Measurements from ENCODE around the gene USP8.
"Not testable (repeated sequence)": the region's sequence is repeated elsewhere in the genome, so short reads cannot be mapped to it uniquely, and the experiment has no call there.

Gene USP8

GRCh38 chr15:50452927-50453326, 28.7 kb downstream of the USP8 start:
- DNase-seq = no peak

GRCh38 chr15:50458348-50459112, 34.3 kb downstream of the USP8 start:
- DNase-seq = no peak

- DNase-seq = no peak
These were observed 39.5 kb downstream of the USP8 start for GRCh38 chr15:50463423-50464358.

GRCh38 chr15:50471072-50471471, 46.9 kb downstream of the USP8 start:
- DNase-seq = no peak

GRCh38 chr15:50476143-50476542, 51.9 kb downstream of the USP8 start:
- DNase-seq = no peak

- no peak for DNase-seq
These were observed 60.6 kb downstream of the USP8 start for GRCh38 chr15:50484781-50485180.

- DNase-seq = no peak
These were observed 61.2 kb downstream of the USP8 start for GRCh38 chr15:50485389-50485788.

GRCh38 chr15:50487287-50487686, 63.1 kb downstream of the USP8 start:
- no peak for DNase-seq

- no peak for DNase-seq
These were observed 69.4 kb downstream of the USP8 start for GRCh38 chr15:50493625-50494024.

GRCh38 chr15:50494547-50494946, 70.3 kb downstream of the USP8 start:
- DNase-seq = not testable (repeated sequence)

GRCh38 chr15:50496692-50497091, 72.5 kb downstream of the USP8 start:
- DNase-seq = no peak

- no peak for DNase-seq
These were observed 76.1 kb downstream of the USP8 start for GRCh38 chr15:50500352-50500751.

GRCh38 chr15:50501815-50502214, 77.6 kb downstream of the USP8 start:
- no peak for DNase-seq

GRCh38 chr15:50503144-50503543, 78.9 kb downstream of the USP8 start:
- DNase-seq = no peak

- DNase-seq = not testable (repeated sequence)
These were observed 81.5 kb downstream of the USP8 start for GRCh38 chr15:50505656-50506055.

GRCh38 chr15:50506121-50506520, 81.9 kb downstream of the USP8 start:
- DNase-seq = no peak

- DNase-seq = no peak
These were observed 88.8 kb downstream of the USP8 start for GRCh38 chr15:50513001-50513400.

- DNase-seq = no peak
These were observed 95.7 kb downstream of the USP8 start for GRCh38 chr15:50519740-50520425.

GRCh38 chr15:50523851-50524251, 99.6 kb downstream of the USP8 start:
- DNase-seq = no peak

GRCh38 chr15:50531163-50531562, 107.0 kb downstream of the USP8 start:
- DNase-seq = no peak

GRCh38 chr15:50531766-50532165, 107.6 kb downstream of the USP8 start:
- DNase-seq = no peak

GRCh38 chr15:50542887-50543210, 118.6 kb downstream of the USP8 start:
- DNase-seq = no peak

- no peak for DNase-seq
These were observed 119.4 kb downstream of the USP8 start for GRCh38 chr15:50543556-50543955.

All from effector CD4-positive, alpha-beta T cell (primary cell).